Inflammatory macrophage treated with lipopolysaccharide for 1 hour (primary cell): ENCODE results near the gene KLF18.
"Not testable (repeated sequence)": the region's sequence is repeated elsewhere in the genome, so short reads cannot be mapped to it uniquely, and the experiment has no call there.

Experiments
- DNase-seq, 2 donors: peaks; one replicate each; pipeline ENCODE4 v3.0.0-alpha.2; 2020 to 2022

Gene KLF18

GRCh38 chr1:44141531-44141930, at the start of gene KLF18:
TSS of gene KLF18 (minus strand) at chr1:44141631. CDS start at chr1:44141631, 0 bp downstream.
- no peak for DNase-seq

GRCh38 chr1:44174630-44175029, 33.2 kb upstream of the KLF18 start:
- no peak for DNase-seq

GRCh38 chr1:44170281-44170823, 28.9 kb upstream of the KLF18 start:
- no peak for DNase-seq

GRCh38 chr1:44168520-44169098, 27.2 kb upstream of the KLF18 start:
- DNase-seq: no peak

GRCh38 chr1:44161546-44161945, 20.1 kb upstream of the KLF18 start:
- DNase-seq: no peak

GRCh38 chr1:44158871-44159270, 17.4 kb upstream of the KLF18 start:
- no peak for DNase-seq

GRCh38 chr1:44157903-44158302, 16.5 kb upstream of the KLF18 start:
- DNase-seq: no peak

- no peak for DNase-seq
Observed at GRCh38 chr1:44154049-44154448, 12.6 kb upstream of the KLF18 start.

GRCh38 chr1:44152692-44153091, 11.3 kb upstream of the KLF18 start:
- no peak for DNase-seq

- no peak for DNase-seq
Observed at GRCh38 chr1:44151808-44152207, 10.4 kb upstream of the KLF18 start.

- DNase-seq: no peak
Observed at GRCh38 chr1:44151332-44151731, 9.9 kb upstream of the KLF18 start.

GRCh38 chr1:44147582-44147981, 6.2 kb upstream of the KLF18 start:
- no peak for DNase-seq

GRCh38 chr1:44146536-44147361, 5.3 kb upstream of the KLF18 start:
- DNase-seq: no peak

GRCh38 chr1:44144962-44145756, 3.7 kb upstream of the KLF18 start:
- no peak for DNase-seq

GRCh38 chr1:44139565-44139964, 1.9 kb downstream of the KLF18 start:
- DNase-seq: not testable (repeated sequence)

- DNase-seq: no peak
Observed at GRCh38 chr1:44138239-44138638, 3.2 kb downstream of the KLF18 start.

- no peak for DNase-seq
Observed at GRCh38 chr1:44135886-44136285, 5.5 kb downstream of the KLF18 start.

GRCh38 chr1:44134071-44134920, 7.1 kb downstream of the KLF18 start:
- DNase-seq: no peak

- no peak for DNase-seq
Observed at GRCh38 chr1:44131411-44131810, 10.0 kb downstream of the KLF18 start.

GRCh38 chr1:44129616-44130500, 11.6 kb downstream of the KLF18 start:
- DNase-seq: no peak

GRCh38 chr1:44120398-44120949, 21.0 kb downstream of the KLF18 start:
- no peak for DNase-seq
